ENCODE measurements around the gene C21orf58.

Gene C21orf58

DNA sequence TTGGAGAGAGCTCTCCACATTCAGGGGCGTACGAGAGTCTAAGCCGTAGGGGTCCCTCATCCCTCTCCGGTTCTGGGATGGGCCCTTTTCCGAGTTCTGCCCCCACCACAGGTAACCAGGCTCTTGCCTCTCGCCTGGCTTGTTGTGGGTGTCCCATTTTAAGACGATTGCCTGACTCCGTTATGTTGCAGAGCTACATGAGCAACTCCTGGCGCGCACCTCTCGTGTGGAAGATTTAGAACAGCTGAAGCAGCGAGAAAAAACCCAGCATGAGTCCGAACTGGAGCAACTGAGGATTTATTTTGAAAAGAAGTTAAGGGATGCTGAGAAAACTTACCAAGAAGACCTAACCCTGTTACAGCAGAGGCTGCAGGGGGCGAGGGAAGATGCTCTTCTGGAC is 29.2 kb upstream of the C21orf58 start:
- DNase-seq (ENCODE audit: low read depth): no peak

GRCh38 chr21:46352164-46352515 is 28.5 kb upstream of the C21orf58 start:
- no peak for DNase-seq (ENCODE audit: low read depth)

DNA sequence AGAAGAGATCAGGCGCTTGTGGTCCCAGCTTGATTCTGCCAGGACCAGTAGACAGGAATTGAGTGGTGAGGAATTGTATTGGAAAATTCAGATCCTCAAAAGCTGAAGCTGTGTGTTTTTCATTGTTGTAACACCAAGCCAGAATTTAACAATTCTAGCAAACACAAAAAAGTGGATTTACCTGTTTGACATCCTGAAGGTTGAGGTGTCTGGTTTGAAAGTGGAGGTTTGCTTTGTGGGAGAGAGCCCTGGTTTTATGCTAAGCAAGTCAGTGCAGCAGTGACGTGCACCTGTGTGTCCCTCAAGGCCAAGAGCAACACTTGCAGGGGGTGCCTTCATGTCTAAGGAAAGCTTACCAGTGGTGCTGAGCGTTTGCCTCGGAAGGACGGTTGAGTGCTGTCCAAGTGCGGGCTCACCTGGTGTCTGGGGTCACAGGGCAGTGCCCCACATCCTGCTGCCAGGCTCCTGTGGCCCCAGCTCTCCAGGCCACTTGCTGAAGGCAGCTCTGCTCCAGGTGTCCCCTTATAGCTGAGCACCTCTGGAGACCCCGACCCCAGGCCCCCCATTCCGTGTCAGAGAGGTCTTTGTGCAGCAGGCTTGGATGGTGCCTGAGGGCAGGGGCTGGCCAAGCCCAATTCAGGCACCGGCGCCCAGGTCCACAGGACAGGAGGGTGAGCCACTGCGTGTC is 27.9 kb upstream of the C21orf58 start:
- no peak for DNase-seq (ENCODE audit: low read depth)

DNA sequence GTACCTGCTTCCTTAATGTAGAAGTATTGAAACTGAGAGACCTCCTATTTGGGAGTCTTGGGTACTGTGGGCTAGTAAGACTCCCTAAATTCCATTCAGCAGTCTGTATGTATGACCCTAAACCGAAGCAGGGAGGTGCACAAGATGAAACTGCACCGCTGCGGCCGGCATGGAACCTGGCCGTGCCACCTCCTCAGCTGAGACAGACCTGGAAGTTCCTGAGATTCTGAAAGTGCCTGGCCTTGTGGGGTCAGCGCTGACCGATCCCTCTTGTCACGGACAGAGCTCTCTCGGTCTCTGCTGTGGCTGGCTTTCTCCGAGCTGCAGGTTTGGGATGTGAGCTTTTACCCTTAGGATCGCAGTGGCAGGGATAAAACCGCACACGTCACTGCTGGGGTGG is 27.3 kb upstream of the C21orf58 start:
- DNase-seq (ENCODE audit: low read depth): no peak

GRCh38 chr21:46350571-46350970 is 26.9 kb upstream of the C21orf58 start:
- DNase-seq (ENCODE audit: low read depth): no peak

DNA sequence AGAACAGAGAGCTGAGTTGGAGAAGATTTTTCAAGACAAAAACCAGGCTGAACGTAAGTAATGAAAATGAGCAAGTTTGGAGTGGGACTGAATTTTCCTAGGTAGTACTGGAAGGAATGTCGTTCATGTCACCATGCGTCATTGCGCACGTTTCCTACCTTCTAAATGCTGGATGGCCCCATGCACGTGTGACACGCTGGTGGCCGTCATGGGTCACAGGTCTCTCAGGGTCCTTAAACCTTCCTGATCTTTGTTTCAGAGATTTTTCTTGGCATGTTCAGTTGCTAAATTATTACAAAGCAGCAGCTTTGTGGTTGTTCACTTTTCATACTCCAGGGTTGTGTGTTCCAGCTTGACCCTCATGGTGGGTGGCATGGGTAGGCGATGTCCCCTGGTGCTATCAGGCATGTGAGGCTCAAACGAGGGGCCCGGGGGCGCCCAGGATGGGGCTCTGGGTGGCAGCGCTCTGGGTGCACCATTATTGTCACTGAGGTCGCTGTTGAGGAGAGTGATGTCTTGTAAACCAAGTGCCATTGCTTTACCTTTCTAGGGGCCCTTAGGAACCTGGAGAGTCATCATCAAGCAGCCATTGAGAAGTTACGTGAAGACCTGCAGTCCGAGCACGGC is 25.6 kb upstream of the C21orf58 start:
- no peak for DNase-seq (ENCODE audit: low read depth)

DNA sequence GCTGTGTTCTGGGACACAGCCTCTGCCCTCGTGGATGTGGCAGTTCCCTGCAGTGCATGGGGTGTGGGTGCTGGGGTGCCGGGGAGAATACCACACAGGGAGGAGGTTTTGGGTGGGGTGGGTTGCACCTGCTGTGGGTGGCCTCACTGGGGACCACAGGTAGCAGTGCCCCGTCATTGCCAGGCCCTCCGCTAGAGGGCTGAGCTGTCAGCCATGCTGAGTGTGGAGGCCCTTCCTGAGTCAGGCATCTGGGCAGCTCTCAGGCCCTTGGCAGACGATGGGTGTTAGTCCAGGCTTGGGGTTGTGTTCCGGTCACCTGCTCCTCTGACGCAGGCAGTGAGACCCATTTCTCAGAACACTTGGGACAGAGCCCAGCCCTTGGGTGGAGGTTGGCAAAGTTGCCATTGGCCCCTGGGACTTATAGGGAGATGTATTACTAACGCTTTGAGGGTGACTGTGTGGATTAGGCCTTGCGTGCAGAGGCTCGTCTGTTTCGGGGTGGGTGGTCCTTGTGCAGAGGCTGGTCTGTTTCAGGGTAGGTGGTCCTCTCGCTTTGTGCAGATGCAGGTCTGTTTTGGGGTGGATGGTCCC is 24.2 kb upstream of the C21orf58 start:
- no peak for DNase-seq (ENCODE audit: low read depth)

- DNase-seq (ENCODE audit: low read depth): no peak
Observed at GRCh38 chr21:46347203-46347550, 23.5 kb upstream of the C21orf58 start.

- no peak for DNase-seq (ENCODE audit: low read depth)
Observed at GRCh38 chr21:46346296-46347202, 22.9 kb upstream of the C21orf58 start.

- DNase-seq (ENCODE audit: low read depth): no peak
Observed at GRCh38 chr21:46345861-46346260, 22.2 kb upstream of the C21orf58 start.

DNA sequence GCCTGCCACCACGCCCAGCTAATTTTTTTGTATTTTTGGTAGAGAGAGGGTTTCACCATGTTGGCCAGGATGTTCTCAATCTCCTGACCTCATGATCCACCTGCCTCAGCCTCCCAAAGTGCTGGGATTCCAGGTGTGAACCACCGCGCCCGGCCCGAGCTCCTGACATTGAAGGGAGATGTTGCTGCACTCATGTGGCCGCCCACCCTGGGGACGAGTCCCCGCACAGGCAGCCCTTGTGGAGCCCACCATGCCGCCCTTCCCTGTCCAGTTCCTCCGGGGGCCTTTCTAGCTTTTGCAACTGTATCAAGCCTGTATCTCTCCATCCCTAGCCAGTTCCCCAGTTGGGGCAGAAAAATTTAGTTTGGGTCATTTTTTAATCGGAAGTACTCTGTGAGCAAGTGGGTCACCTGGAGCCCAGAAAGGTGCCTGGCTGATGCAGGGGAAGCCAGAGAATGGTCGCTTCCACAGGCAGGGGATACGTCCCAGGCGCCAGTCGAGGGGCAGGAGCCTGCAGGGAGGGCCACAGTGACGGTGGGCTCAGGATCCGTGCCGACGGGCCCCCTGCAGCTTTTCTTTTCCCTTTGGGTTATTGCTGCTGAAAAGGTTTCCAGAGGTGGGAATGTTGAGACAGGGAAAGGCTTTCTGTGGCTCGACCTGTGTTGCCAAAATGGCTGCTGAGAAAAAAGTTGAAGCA is 20.7 kb upstream of the C21orf58 start:
- DNase-seq (ENCODE audit: low read depth): no peak

- DNase-seq (ENCODE audit: low read depth): no peak
Observed at GRCh38 chr21:46340998-46341397, 17.3 kb upstream of the C21orf58 start.

DNA sequence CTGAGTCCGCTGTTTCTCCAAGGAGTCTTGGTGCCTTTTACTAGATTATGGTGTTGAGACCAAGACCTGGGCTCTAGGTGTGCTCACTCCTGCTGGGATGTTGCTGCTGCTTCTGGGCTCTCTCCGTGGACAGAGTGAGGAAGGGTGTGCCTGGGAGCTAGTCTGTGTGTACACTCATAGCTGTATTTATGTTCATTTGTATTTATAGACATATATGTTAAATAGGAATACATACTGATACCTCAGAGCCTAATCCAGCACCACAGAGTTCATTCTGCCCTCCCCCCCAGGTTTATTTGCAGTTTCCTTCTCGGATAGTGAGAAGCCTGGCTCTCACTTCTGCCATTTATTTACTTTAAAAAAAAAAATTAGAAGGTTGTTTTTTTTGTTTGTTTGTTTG is 12.9 kb upstream of the C21orf58 start:
- DNase-seq (ENCODE audit: low read depth): no peak

- DNase-seq (ENCODE audit: low read depth): no peak
Observed at GRCh38 chr21:46334351-46335140, 10.9 kb upstream of the C21orf58 start.

DNA sequence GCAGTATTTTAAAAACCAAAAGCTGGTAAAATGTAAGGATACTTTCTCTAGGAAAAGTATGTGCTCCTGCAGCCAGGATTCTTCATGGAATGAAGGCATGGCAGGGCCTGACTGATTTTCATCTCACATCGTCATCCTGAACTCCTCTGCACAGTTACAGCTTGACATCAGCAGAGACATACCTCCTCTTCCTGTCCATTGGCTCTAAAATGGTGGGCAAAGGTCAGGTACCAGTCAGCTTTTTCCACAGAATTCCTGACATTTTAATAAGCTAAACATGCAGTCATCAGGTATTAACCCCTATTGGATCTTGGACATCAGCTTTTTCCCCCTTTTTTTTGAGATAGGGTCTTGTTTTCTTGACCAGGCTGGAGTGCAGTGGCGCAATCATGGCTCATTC is 6.1 kb upstream of the C21orf58 start:
- no peak for DNase-seq (ENCODE audit: low read depth)

DNA sequence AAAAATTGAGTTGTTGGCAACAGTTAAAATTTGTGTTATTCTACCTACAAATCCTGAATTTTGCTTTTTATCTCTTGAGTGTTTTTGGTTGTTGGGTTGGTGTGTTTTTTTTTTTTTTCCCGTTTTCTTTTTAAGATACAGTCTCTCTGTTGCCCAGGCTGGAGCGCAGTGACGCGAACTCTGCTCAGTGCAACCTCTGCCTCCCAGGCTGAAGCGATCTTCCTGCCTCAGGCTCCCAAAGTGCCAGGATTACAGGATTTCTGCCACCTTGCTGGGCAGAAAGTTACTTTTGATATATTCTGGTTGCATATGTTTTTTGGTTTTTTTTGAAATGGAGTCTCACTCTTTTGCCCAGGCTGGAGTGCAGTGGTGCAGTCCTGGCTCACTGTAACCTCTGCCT is 4.5 kb upstream of the C21orf58 start:
- no peak for DNase-seq (ENCODE audit: low read depth)

DNA sequence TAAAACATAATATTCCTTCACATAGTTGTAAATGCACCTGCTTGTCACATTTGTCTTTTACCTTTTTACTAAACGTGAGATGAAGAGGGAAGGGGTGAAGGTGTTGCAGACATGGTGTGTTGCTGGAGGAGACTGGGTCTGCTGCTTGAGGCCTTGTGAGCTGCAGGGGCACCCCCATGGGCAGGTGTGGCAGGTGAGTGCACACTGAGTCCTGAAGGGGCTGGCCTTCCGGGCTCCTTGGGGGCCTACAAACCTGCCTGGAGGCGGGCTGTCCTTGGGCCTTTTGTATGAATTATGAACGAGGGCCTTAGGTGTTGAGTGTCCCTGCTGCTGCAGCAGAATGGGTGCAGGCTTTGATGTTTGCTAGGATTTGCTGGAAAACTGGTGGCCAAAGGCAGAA is 4.0 kb upstream of the C21orf58 start:
- no peak for DNase-seq (ENCODE audit: low read depth)

- no peak for DNase-seq (ENCODE audit: low read depth)
Observed at GRCh38 chr21:46326110-46326703, 2.5 kb upstream of the C21orf58 start.

- peak; percentile 15 for DNase-seq (ENCODE audit: low read depth)
Observed at GRCh38 chr21:46325073-46325912, 1.6 kb upstream of the C21orf58 start.
